ENCODE data around the gene TNNI3. TPM values are rescaled to one million over a fixed set of nuclear protein-coding genes. Genes with fewer than 3 reads are reported as not detected.
A peak's percentile ranks its signal among the peaks of the same experiment; 100 is the strongest.

TNNI3 gene
- total and polyA plus RNA-seq, 5 experiments from 2014 or later, result not detected

- peaks cover 0 to 4% (median 0%) of the 10 kb centered on the region in 4 donors for H3K4me1 Mint-ChIP-seq
- no peaks in the 10 kb centered on the region for H3K36me3 Mint-ChIP-seq
- ATAC-seq, result no peak
- no peak for DNase-seq
- H3K4me3 Mint-ChIP-seq, result no peak overlapping the region
- peaks cover 21 to 76% (median 29%) of the 10 kb centered on the region in 5 donors for H3K27me3 Mint-ChIP-seq
- H3K9me3 Mint-ChIP-seq, result no peaks in the 10 kb centered on the region
- POLR2A ChIA-PET, result no interaction called here
- H3K27ac Mint-ChIP-seq, result no peak overlapping the region
Measured at GRCh38 chr19:55134736-55135135, 22.8 kb downstream of the TNNI3 start.

- Mint-ChIP-seq H3K27me3 (peaks cover 18 to 78% (median 36%) of the 10 kb centered on the region in 5 donors), H3K9me3 (no peaks in the 10 kb centered on the region), H3K27ac (no peak overlapping the region), H3K36me3 (no peaks in the 10 kb centered on the region), H3K4me1 (peaks cover 0 to 4% (median 0%) of the 10 kb centered on the region in 4 donors), H3K4me3 (no peak overlapping the region)
- ATAC-seq (no peak), DNase-seq (no peak)
- POLR2A ChIA-PET, result no interaction called here
Measured at GRCh38 chr19:55133639-55134444, 23.7 kb downstream of the TNNI3 start.

DNA sequence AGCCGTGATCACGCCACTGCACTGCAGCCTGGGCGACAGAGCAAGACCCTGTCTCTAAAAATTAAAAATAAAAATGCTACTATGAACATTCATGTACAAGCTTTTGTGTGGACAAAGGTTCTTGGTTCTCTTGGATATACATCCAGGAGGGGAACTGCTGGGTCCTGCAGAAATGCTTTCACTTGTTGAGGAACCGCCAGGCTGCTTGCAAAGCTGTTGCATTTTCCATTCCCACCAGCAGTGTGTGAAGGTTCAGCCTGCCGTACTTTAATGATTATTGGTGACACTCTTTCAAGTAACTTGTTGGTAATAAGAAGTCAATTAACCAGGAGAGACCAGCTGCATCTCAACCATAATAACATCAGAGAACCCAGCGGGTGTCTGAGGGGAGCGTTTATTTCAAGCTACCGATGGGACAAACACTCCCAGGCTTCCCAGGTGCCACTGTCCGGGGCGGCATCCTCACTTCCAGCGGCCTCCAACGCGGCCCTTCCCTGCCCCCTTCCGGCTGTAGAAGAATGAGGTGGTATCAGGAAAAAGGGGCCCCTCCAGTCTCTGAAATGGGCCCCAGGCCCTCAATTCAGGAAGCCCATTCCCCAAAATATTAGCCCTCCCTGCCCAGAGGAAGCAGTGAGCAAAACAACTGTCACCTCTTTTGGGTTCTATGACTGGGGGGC, 24.9 kb downstream of the TNNI3 start:
- no peak for DNase-seq
- Mint-ChIP-seq H3K4me3 (no peak overlapping the region), H3K27ac (no peak overlapping the region), H3K9me3 (no peaks in the 10 kb centered on the region), H3K27me3 (peaks cover 17 to 78% (median 38%) of the 10 kb centered on the region in 5 donors), H3K4me1 (peaks cover 0 to 4% (median 0%) of the 10 kb centered on the region in 4 donors), H3K36me3 (no peaks in the 10 kb centered on the region)
- no peak for ATAC-seq
- POLR2A ChIA-PET, result interaction anchor here (0.7 kb wide), 1 partner anchor 122 kb away, joined by 3 read pairs; no protein-coding TSS in a partner anchor

GRCh38 chr19:55131421-55131820, 26.1 kb downstream of the TNNI3 start:
- POLR2A ChIA-PET, result no interaction called here
- no peaks in the 10 kb centered on the region for H3K9me3 Mint-ChIP-seq
- peaks cover 0 to 4% (median 0%) of the 10 kb centered on the region in 4 donors for H3K4me1 Mint-ChIP-seq
- H3K27ac Mint-ChIP-seq, result no peak overlapping the region
- DNase-seq (no peak), ATAC-seq (no peak)
- no peaks in the 10 kb centered on the region for H3K36me3 Mint-ChIP-seq
- peaks cover 25 to 81% (median 46%) of the 10 kb centered on the region in 5 donors for H3K27me3 Mint-ChIP-seq
- H3K4me3 Mint-ChIP-seq, result no peak overlapping the region

DNA sequence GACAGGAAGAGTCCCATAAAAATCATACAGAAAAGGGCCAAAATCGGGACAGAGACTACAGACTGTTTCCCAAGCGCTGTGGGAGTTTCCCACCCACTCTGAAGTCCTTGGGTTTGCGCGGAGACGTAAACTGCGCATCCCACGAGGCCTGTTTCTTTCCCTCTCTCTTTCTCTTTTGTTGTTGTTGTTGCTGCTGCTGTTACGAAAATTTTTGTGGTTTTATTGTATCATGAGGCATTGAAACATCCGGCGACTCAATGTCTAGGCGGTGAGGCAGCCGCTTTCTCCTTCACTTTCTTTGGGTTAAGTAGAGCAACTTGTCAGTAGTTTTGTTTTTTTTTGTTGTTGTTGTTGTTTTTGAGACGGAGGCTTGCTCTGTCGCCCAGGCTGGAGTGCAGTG, 38.5 kb downstream of the TNNI3 start:
- Mint-ChIP-seq H3K4me1 (peaks cover 20 to 40% (median 38%) of the 10 kb centered on the region in 4 donors), H3K9me3 (no peaks in the 10 kb centered on the region), H3K27me3 (peaks cover 6 to 18% (median 13%) of the 10 kb centered on the region in 5 donors), H3K27ac (peak overlapping the region in 3 of 10 donors; percentile 16 to 40 (median 20)), H3K4me3 (peak overlapping the region in 9 of 10 donors; percentile 16 to 90 (median 68)), H3K36me3 (no peaks in the 10 kb centered on the region)
- POLR2A ChIA-PET, result interaction anchor here (2.3 kb wide), 1 partner anchor 358 kb away, joined by 11 read pairs; the partner anchor contains the start of gene ZNF628
- ATAC-seq (no peak), DNase-seq (peak in 1 of 10 donors; percentile 15)

DNA sequence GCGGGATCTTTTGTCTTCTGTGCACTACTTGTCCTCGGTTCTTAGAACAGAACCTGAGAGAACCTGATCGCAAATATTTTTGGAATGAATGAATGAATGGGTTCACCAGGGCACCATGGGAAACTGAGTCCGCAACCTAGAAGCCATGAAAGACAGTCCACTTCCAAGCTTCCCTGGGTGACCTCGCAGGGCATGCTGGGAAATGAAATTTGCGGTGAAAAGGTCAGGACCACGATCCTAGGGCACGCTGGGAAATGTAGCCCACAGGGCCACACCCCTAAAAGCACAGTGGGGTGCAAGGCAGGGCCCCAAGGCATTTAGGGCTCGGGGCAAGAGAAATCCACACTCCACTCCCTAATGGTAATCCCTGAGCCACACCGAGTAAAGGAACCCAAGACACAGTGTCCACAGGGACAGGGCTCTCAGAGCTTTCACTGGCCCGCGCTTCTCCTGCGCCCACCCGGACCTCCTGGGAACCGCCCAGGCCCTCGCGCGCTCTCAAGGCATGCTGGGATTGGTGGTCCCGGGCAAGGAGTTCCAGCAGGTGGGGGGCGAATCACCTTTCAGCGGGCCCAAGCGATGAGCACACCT, 39.0 kb downstream of the TNNI3 start:
- Mint-ChIP-seq H3K4me1 (peaks cover 20 to 40% (median 38%) of the 10 kb centered on the region in 4 donors), H3K36me3 (no peaks in the 10 kb centered on the region), H3K27ac (peak overlapping the region in 8 of 10 donors; percentile 13 to 95 (median 56)), H3K27me3 (peaks cover under 1 to 12% (median 8%) of the 10 kb centered on the region in 5 donors), H3K9me3 (no peaks in the 10 kb centered on the region), H3K4me3 (peak overlapping the region; percentile 90 to 99 (median 97))
- POLR2A ChIA-PET, result interaction anchor here (1.1 to 2.3 kb wide), 5 partner anchors 56 to 367 kb away, joined by 3 to 11 read pairs (median 3); partner anchors contain the start of genes NAT14, RDH13 and ZNF628
- ATAC-seq (no peak), DNase-seq (no peak)

GRCh38 chr19:55117663-55118391, 39.7 kb downstream of the TNNI3 start:
- H3K27ac Mint-ChIP-seq, result peak overlapping the region; percentile 86 to 95 (median 94)
- H3K36me3 Mint-ChIP-seq, result no peaks in the 10 kb centered on the region
- H3K9me3 Mint-ChIP-seq, result no peaks in the 10 kb centered on the region
- POLR2A ChIA-PET, result interaction anchor here (0.6 to 2.3 kb wide), 15 partner anchors 38 to 537 kb away, joined by 3 to 11 read pairs (median 4); partner anchors contain the start of genes FIZ1, KMT5C, NAT14 and PPP6R1
- peak; percentile 89 to 91 for ATAC-seq
- H3K27me3 Mint-ChIP-seq, result peaks cover 0 to 6% (median 4%) of the 10 kb centered on the region in 5 donors
- peaks cover 20 to 40% (median 38%) of the 10 kb centered on the region in 4 donors for H3K4me1 Mint-ChIP-seq
- peak; percentile 85 to 98 (median 93) for DNase-seq
- peak overlapping the region; percentile 90 to 99 (median 97) for H3K4me3 Mint-ChIP-seq

- peaks cover 20 to 40% (median 38%) of the 10 kb centered on the region in 4 donors for H3K4me1 Mint-ChIP-seq
Measured at GRCh38 chr19:55116859-55117662, 40.5 kb downstream of the TNNI3 start, which contains the start of gene PPP1R12C. PPP1R12C (minus strand) TSS chr19:55117637; CDS start chr19:55117543, 94 bp downstream.

GRCh38 chr19:55116232-55116858, 41.2 kb downstream of the TNNI3 start:
- Mint-ChIP-seq H3K36me3 (no peaks in the 10 kb centered on the region), H3K27me3 (no peaks in the 10 kb centered on the region), H3K4me1 (peaks cover 20 to 40% (median 38%) of the 10 kb centered on the region in 4 donors), H3K9me3 (peaks cover 0 to 2% (median 0%) of the 10 kb centered on the region in 9 donors), H3K27ac (peak overlapping the region; percentile 91 to 97 (median 96)), H3K4me3 (peak overlapping the region; percentile 90 to 99 (median 96))
- POLR2A ChIA-PET, result interaction anchor here (1.0 to 2.3 kb wide), 8 partner anchors 36 to 538 kb away, joined by 3 to 11 read pairs (median 5); partner anchors contain the start of genes PPP6R1, RDH13, U2AF2 and UBE2S
- peak in 8 of 10 donors; percentile 11 to 56 (median 40) for DNase-seq
- ATAC-seq, result peak; percentile 18 to 29

More at GRCh38 chr19:55116859-55117662, 40.5 kb downstream of the TNNI3 start, which contains the start of gene PPP1R12C:
- Mint-ChIP-seq H3K27ac (peak within 1 kb of the TSS; percentile 94 to 97 (median 96)), H3K4me3 (peak within 1 kb of the TSS; percentile 90 to 99 (median 98)), H3K9me3 (no peaks in the 10 kb centered on the region), H3K27me3 (peaks cover 0 to 3% (median 0%) of the 10 kb centered on the region in 5 donors), H3K36me3 (no peaks in the 10 kb centered on the region)
- peak; percentile 39 to 41 for ATAC-seq
- DNase-seq, result peak in 3 of 10 donors; percentile 16 to 30 (median 21)
- POLR2A ChIA-PET, result interaction anchor here (0.6 to 2.3 kb wide), 17 partner anchors 37 to 537 kb away, joined by 3 to 11 read pairs (median 4); partner anchors contain the start of genes FIZ1, KMT5C, NAT14 and PPP6R1

- POLR2A ChIA-PET, result no interaction called here
- DNase-seq, result no peak
Measured at GRCh38 chr19:55115446-55116065, 42.0 kb downstream of the TNNI3 start.

More at GRCh38 chr19:55115446-55116065, 42.0 kb downstream of the TNNI3 start:
- peak overlapping the region; percentile 90 to 99 (median 96) for H3K4me3 Mint-ChIP-seq
- peaks cover 0 to 3% (median 0%) of the 10 kb centered on the region in 3 donors for H3K36me3 Mint-ChIP-seq
- H3K27me3 Mint-ChIP-seq, result no peaks in the 10 kb centered on the region
- peaks cover 22 to 42% (median 38%) of the 10 kb centered on the region in 4 donors for H3K4me1 Mint-ChIP-seq
- no peak for ATAC-seq
- peaks cover 0 to 2% (median 0%) of the 10 kb centered on the region in 9 donors for H3K9me3 Mint-ChIP-seq
- peak overlapping the region; percentile 91 to 97 (median 96) for H3K27ac Mint-ChIP-seq

Data from naive thymus-derived CD8-positive, alpha-beta T cell (primary cell).